K562 (cell line): ENCODE results near the gene ARFGEF3. TPM values are rescaled to one million over a fixed set of nuclear protein-coding genes. Genes with fewer than 3 reads are reported as not detected.

Experiments used
- ATAC-seq: fragments of 200-7000 bp; cut with Tn5 transposase; 3 replicates; pipeline ENCODE4 v1.9.1; 2020; ENCODE audit warnings: moderate library complexity
- BruUV-seq: library from RNA; stranded (reverse); fragments of 400-500 nt; replicated peaks from 2 replicates; lab custom pipeline; 2021; lab: Mats Ljungman, UMichigan
- CTCF ChIA-PET: fragments of 300-600 bp; formaldehyde crosslinking; extraction: SDS; loops from one replicate; lab custom pipeline; 2021; ENCODE audit warnings: low intra/inter-chr PET ratio; lab: Yijun Ruan, JAX
- POLR2A ChIA-PET: fragments of 300-600, 350-650 bp; sonication (Branson Sonifier 250); formaldehyde crosslinking; extraction: SDS; loops from one replicate; lab custom pipeline; 2021; ENCODE audit warnings: antibody characterized with exemption, inconsistent platforms; lab: Yijun Ruan, JAX
- DNase-seq, 4 experiments: peaks; one replicate each; pipeline versions ENCODE4 v3.0.0 to v3.0.0-alpha.2; 2011 to 2018; ENCODE audit warnings: low spot score in 3 of 4, mixed read lengths in 3 of 4; ENCODE audit errors: extremely low read depth in 1 of 4
- FAIRE-seq: peaks from 2 replicates; lab custom pipeline; 2011; peaks lifted over from hg19 to GRCh38; lab: Jason Lieb, UNC
- H2AFZ ChIP-seq: 2 replicates; pipeline ENCODE4 v1.6.0; 2011; ENCODE audit warnings: low read depth, low read length, control low read depth, inconsistent platforms
- H3K27ac ChIP-seq: fragments of 200-600 bp; 3 replicates; pipeline ENCODE4 v1.8.0; 2011; ENCODE audit warnings: low read depth, mild to moderate bottlenecking, control low read depth, inconsistent platforms, low read length, moderate library complexity, mixed read lengths; ENCODE audit errors: extremely low read depth
- H3K27me3 ChIP-seq, 2 experiments: fragments of 300-600 bp in 1 of 2; 2 replicates in 1 of 2; 3 replicates in 1 of 2; pipeline versions ENCODE4 v1.6.0 to v1.8.0; 2011; ENCODE audit warnings: inconsistent platforms in 2 of 2, low read length in 2 of 2, mild to moderate bottlenecking in 1 of 2, mixed read lengths in 1 of 2, moderate library complexity in 1 of 2; ENCODE audit not compliant: control insufficient read depth in 2 of 2, insufficient read depth in 2 of 2
- H3K36me3 ChIP-seq: fragments of 300-600 bp; 3 replicates; pipeline ENCODE4 v1.8.0; 2011; ENCODE audit warnings: mild to moderate bottlenecking, low read length, inconsistent platforms; ENCODE audit not compliant: control insufficient read depth, insufficient read depth
- H3K4me1 ChIP-seq, 2 experiments: fragments of 200-600 bp in 1 of 2; replicated peaks in 1 of 2; 2 replicates in 1 of 2; 3 replicates in 1 of 2; pipeline versions ENCODE4 v1.5.1 to v1.8.0; 2011; ENCODE audit warnings: inconsistent platforms in 2 of 2, low read length in 2 of 2, mild to moderate bottlenecking in 1 of 2, mixed read lengths in 1 of 2, moderate library complexity in 1 of 2; ENCODE audit not compliant: control insufficient read depth in 2 of 2, insufficient read depth in 2 of 2
- H3K4me2 ChIP-seq: 2 replicates; pipeline ENCODE4 v1.6.1; 2011; ENCODE audit warnings: low read length, control low read depth, inconsistent platforms, mixed read lengths; ENCODE audit not compliant: insufficient read depth
- H3K4me3 ChIP-seq: fragments of 200-600 bp; sonication (generic), shearing (Covaris generic); 2 replicates; pipeline ENCODE4 v1.5.1; 2016; ENCODE audit warnings: control low read depth, inconsistent platforms
- H3K79me2 ChIP-seq: fragments of 200-600 bp; 3 replicates; pipeline ENCODE4 v1.8.0; 2011; ENCODE audit warnings: low read length, inconsistent platforms; ENCODE audit not compliant: control insufficient read depth, insufficient read depth
- H3K9ac ChIP-seq, 2 experiments: 2 replicates each; pipeline versions ENCODE4 v1.6.0 to v1.6.1; 2011; ENCODE audit warnings: low read depth in 2 of 2, low read length in 2 of 2, control low read depth in 1 of 2, inconsistent platforms in 1 of 2, mild to moderate bottlenecking in 1 of 2, mixed read lengths in 1 of 2; ENCODE audit not compliant: insufficient read depth in 1 of 2
- H3K9me1 ChIP-seq: one replicate; pipeline ENCODE4 v1.6.0; 2011; ENCODE audit warnings: inconsistent platforms, mild to moderate bottlenecking, low read length, moderate library complexity; ENCODE audit not compliant: control insufficient read depth, insufficient read depth
- H3K9me3 ChIP-seq: replicated peaks from 2 replicates; pipeline ENCODE4 v1.5.1; 2011; ENCODE audit warnings: low read depth, low read length, inconsistent platforms; ENCODE audit not compliant: control insufficient read depth, insufficient read depth
- H4K20me1 ChIP-seq: replicated peaks from 2 replicates; pipeline ENCODE4 v1.6.1; 2011; ENCODE audit warnings: low read length, inconsistent platforms, mixed read lengths; ENCODE audit not compliant: control insufficient read depth, insufficient read depth
- C11orf30 ChIP-seq: fragments of 450-650 bp; IDR thresholded peaks from 2 replicates; pipeline ENCODE4 v1.6.1; 2016; ENCODE audit warnings: low read depth, mild to moderate bottlenecking
- CEBPZ ChIP-seq: fragments of 150-350 bp; IDR thresholded peaks from 2 replicates; pipeline ENCODE4 v1.6.1; 2014; ENCODE audit warnings: low read depth, mild to moderate bottlenecking, low read length, borderline replicate concordance
- RCOR1 ChIP-seq, 2 experiments: IDR thresholded peaks; 2 replicates each; pipeline ENCODE4 v1.6.1; 2012; ENCODE audit warnings: low read depth in 2 of 2, low read length in 2 of 2, borderline replicate concordance in 1 of 2, improper control_type of control experiment in 1 of 2
- ZNF444 ChIP-seq: fragments of 250-450 bp; sonication (Bioruptor Pico); IDR thresholded peaks from 2 replicates; pipeline ENCODE4 v1.4.0; 2020; ENCODE audit warnings: mild to moderate bottlenecking, moderate library complexity
- WGBS: fragments of 100-300 bp; shearing (Covaris generic); methylation state at CpG from one replicate; pipeline ENCODE4 v1.1.6; 2016; ENCODE audit warnings: low coverage, mixed read lengths; ENCODE audit not compliant: insufficient coverage; ENCODE audit errors: missing lambda C conversion rate; 5-methylcytosine and 5-hydroxymethylcytosine counted together
- in situ Hi-C: fragments of 300-500 bp; cut with MboI; formaldehyde crosslinking; loops from 4 replicates; pipeline ENCODE4 v1.15.0; 2018; ENCODE audit warnings: inconsistent platforms, mixed read lengths
- intact Hi-C: fragments of 100-400 bp; cut with micrococcal nuclease; formaldehyde crosslinking; loops from 2 replicates; pipeline ENCODE4 v1.14.2; 2022
- polyA plus RNA-seq, 8 experiments: library from polyadenylated mRNA; depleted of rRNA in 4 of 8; stranded (reverse) in 5 of 8; unstranded in 3 of 8; fragments of >200 nt; fragmentation: Nextera tagmentation in 2 of 8; fragmentation: Illumina TruSeq in 1 of 8; extraction: Ambion mirVana in 2 of 8; extraction: Trizol in 1 of 8; gene quantifications; 2 replicates each; pipeline versions ENCODE4 v1.2.1 to v1.2.3, GENCODE V29; 2011 to 2014; ENCODE audit warnings: inconsistent platforms in 1 of 8, missing spikeins in 1 of 8
- total RNA-seq, 7 experiments: library from RNA; depleted of rRNA in 6 of 7; stranded (reverse); fragments of >200 nt in 6 of 7; fragmentation: Illumina TruSeq in 2 of 7; extraction: Trizol in 2 of 7; gene quantifications; 2 replicates each; pipeline versions ENCODE4 v1.2.1 to v1.2.3, GENCODE V29; 2011 to 2021; ENCODE audit warnings: low replicate concordance in 1 of 7

Gene ARFGEF3
- total and polyA plus RNA-seq, 9 of the 15 experiments (the other 6 are each of a cell fraction or from before 2014, with no cell fraction given), result under 0.01 to 0.02 TPM; not detected in 7

- BruUV-seq, result no TSS peak
- intact Hi-C loops, result no loop called here
- no peaks in the 10 kb centered on the region for H3K36me3 ChIP-seq
- H4K20me1 ChIP-seq, result no peaks in the 10 kb centered on the region
- peaks cover 4 to 20% of the 10 kb centered on the region in 2 experiments for H3K4me1 ChIP-seq
- TF ChIP-seq RCOR1 (IDR thresholded peaks at IDR 0.05; ENCODE audit: borderline replicate concordance in 1 of 2, low read depth in 2 of 2, low read length in 2 of 2), result peak in 1 of 2 experiments; percentile 21; a peak in 1 of 4 replicates
- no peak for TF ChIP-seq C11orf30
- no peak for TF ChIP-seq ZNF444 (CRISPR knock-in tag)
- TF ChIP-seq CEBPZ, result no peak
- H3K27me3 ChIP-seq, result no peaks in the 10 kb centered on the region
- H2AFZ ChIP-seq, result no peak overlapping the region
- H3K4me3 ChIP-seq, result no peak overlapping the region
- ChIA-PET CTCF (no interaction called here), POLR2A (interaction anchor here (0.5 kb wide), 1 partner anchor 9 kb away, joined by 3 read pairs; no protein-coding TSS in a partner anchor)
- no peak overlapping the region for H3K4me2 ChIP-seq
- H3K27ac ChIP-seq, result no peak overlapping the region
- DNase-seq (no peak), ATAC-seq (peak; percentile 65; the same call in 2 of the 3 replicates), FAIRE-seq (no peak)
- in situ Hi-C loops, result no loop called here
- 2% methylated on average over 3 of the region's 3 CpGs for WGBS
- no peaks in the 10 kb centered on the region for H3K79me2 ChIP-seq
- no peaks in the 10 kb centered on the region for H3K9me3 ChIP-seq
- H3K9ac ChIP-seq, result no peak overlapping the region
- H3K9me1 ChIP-seq, result no peaks in the 10 kb centered on the region
These were observed 209.6 kb downstream of the ARFGEF3 start for GRCh38 chr6:138371452-138371711.
